ENCODE measurements around the gene COL2A1.
A peak's percentile ranks its signal among the peaks of the same experiment; 100 is the strongest.

COL2A1 gene

GRCh38 chr12:47942614-47943225 lies 61.6 kb downstream of the COL2A1 start:
- DNase-seq, result no peak

DNA sequence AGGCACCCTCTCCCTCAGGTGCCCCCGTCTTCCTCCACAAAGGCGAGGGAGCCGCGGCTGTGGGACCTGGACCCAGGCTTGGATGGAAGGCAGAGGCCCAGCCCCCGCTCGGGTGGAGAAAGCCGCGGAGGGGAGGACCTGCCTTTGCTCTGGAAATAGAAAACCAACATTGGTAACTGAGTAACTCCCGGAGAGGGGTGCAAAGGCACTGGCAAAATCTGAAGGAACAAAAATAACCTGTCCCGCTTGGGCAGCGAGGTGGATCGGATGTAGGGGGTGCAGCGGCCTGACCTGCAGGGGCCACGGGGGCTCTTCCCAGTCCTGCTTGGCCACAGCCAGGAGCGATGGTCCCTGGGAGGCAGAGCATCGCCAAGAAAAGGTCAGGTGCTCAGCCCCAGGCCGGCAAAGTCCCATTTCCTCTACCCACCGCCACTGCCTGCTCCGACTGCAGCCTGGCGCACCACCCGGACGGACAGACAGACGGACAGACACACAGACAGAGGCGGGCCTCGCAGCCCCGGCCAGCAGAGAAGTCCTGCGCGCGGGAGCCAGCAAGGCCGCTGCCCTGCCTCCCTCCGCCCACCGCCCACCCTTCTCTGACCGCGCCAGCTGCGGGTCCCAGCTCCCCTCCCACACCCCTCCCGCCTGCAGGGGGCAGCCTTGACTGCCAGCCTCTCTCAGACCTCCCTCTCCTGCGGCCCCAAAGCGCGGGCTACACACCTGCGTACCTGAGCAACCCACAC lies 62.2 kb downstream of the COL2A1 start:
- peak; percentile 50 for DNase-seq

- no peak for DNase-seq
These were observed 62.8 kb downstream of the COL2A1 start for GRCh38 chr12:47941475-47941780.

DNA sequence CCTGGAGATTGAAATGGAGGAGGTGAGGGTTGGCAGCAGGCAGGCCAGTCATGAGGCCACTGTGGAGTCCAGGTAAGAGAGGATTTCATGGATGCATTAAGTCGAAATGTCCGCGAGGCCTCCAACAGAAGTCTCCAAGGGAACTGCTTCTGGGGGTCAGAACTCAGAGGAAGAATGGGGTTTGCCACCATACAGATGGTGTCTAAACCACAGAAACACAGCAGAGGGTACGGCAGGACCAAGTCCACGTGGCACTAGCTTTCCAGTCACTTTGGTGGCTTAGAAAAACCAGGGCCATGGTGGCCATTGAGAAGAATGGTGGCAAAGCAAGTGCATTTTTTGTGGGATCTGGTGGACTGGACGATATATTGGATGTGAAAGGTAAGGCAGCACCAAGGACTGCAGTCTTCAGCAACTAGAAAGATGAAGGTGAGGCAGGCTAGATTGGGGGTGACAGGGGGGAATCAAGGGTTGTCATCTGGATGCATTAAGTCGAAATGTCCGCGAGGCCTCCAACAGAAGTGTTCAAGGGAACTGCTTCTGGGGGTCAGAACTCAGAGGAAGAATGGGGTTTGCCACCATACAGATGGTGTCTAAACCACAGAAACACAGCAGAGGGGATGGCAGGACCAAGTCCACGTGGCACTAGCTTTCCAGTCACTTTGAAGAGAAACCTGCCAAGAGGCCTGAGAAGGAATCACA lies 63.4 kb downstream of the COL2A1 start:
- DNase-seq, result no peak

GRCh38 chr12:47939009-47939601 lies 65.2 kb downstream of the COL2A1 start:
- no peak for DNase-seq

GRCh38 chr12:47938594-47938993 lies 65.7 kb downstream of the COL2A1 start:
- no peak for DNase-seq

DNA sequence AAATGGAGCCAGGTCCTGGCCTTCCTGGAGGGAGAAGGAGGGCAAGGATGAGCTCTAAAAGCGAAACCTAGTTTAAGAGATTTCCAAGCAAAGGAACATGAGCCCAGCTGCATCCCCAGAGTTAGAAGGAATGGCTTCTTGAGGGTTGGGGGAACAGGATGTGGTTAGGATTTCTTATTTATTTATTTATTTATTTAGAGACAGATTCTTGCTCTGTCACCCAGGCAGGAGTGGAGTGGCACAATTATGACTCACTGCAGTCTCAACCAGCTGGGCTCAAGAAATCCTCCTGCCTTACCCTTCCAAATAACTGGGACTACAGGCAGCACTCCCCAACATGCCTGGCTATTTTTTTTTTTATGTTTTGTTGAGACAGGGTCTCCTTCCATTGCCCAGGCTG lies 66.2 kb downstream of the COL2A1 start:
- DNase-seq, result no peak

- DNase-seq, result no peak
These were observed 69.1 kb downstream of the COL2A1 start for GRCh38 chr12:47935184-47935583.

DNA sequence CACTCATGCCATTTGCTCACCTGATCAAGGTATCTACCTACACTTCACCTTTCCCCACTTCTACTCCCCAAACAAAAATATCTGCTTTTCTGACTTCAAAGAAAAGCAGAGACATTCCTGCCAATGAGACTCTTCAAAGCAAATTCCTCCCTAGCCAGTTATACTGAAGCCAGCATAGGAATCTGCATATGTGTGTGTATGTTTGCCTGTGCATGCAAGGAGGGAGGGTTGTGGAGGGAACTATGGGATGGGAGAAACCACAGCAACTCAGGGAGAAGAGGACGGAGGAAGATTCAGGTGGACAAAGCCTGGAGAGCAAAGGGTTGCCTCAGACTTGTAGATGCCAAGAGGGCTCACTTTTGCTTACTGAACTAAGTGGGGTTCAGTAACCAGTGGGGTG lies 73.1 kb downstream of the COL2A1 start:
- no peak for DNase-seq

DNA sequence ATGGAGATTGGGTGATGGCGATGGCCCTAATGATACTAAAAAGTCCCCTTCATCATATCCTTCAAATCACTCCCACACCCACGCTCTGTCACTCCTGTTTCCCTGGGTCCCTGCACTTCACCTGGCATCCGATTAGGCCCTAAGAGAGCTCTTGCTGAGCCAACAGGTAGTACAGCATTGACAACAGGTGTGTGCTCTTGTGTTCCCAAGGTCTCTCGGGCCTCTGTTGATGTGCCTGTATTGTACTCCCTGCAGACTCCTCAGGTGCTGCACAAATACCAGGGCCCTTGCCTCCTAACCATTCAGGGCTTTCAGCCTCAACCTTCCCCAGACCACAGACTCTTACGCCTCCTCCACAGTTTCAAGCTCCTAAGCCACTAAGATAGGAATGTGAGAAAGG lies 73.6 kb downstream of the COL2A1 start:
- no peak for DNase-seq

GRCh38 chr12:47927346-47927745 lies 76.9 kb downstream of the COL2A1 start:
- DNase-seq, result no peak
